Measurements from ENCODE around the gene TTLL11.

- TF ChIP-seq CTCF (IDR thresholded peaks at IDR 0.05) (no peak), POLR2A (IDR thresholded peaks at IDR 0.05) (no peak), EP300 (IDR thresholded peaks at IDR 0.05) (no peak)
Observed at GRCh38 chr9:122016309-122016708, 76.8 kb downstream of the TTLL11 start.

All from tibial nerve (tissue), 4 donors.